ENCODE results near the gene C19orf53.
A peak's percentile ranks its signal among the peaks of the same experiment; 100 is the strongest.
"Not testable (repeated sequence)": the region's sequence is repeated elsewhere in the genome, so short reads cannot be mapped to it uniquely, and the experiment has no call there.

C19orf53 gene

DNA sequence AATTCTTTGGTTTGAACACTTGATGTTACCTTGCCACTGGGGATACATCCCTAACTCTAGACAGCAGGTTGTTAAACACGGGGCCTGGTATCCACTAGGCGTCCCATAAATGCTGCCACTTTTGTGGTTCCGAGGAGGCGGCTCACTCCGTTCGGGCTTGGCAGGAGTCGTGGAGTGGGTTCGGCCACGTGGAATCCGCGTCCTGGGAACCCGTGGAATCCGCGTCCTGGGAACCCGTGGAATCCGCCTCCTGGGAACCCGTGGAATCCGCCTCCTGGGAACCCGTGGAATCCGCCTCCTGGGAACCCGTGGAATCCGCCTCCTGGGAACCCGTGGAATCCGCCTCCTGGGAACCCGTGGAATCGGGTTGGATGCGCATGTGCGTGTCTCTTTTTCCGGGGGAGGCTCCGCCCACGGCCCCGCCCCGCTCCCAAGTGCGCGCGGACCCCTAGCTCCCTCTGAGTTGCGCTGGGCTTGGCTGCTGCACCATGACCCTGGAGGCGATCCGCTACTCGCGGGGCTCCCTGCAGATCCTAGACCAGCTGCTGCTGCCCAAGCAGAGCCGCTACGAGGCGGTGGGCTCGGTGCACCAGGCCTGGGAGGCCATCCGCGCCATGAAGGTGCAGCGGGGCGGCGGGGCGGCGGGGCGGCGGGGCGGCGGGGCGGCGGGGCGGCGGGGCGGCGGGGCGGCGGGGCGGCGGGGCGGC, 10.0 kb upstream of the C19orf53 start, which contains the start of gene MRI1:
Gene MRI1 (plus strand): TSS at position 422 of the 707 bp plus-strand sequence. CDS start 67 bp downstream, at position 489.
- DNase-seq = no peak

DNA sequence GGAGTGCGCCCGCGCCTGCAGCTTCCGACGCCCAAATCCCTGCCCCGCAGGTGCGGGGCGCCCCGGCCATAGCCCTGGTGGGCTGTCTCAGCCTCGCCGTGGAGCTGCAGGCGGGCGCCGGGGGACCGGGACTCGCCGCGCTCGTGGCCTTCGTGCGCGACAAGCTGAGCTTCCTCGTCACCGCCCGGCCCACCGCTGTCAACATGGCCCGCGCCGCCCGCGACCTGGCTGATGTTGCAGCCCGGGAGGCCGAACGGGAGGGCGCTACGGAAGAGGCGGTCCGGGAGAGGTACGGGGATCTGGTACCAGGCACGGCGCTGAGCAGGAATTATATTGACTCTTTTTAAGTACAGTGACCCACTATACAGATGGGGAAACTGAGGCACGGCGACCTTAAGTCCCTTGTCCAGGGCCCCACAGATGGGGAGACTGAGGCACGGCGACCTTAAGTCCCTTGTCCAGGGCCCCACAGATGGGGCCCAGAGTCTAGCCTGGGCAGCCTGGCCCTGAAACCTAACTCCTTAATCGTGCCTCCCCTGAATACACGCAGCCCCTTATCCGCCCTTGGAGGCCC, 9.3 kb upstream of the C19orf53 start:
- DNase-seq = no peak

DNA sequence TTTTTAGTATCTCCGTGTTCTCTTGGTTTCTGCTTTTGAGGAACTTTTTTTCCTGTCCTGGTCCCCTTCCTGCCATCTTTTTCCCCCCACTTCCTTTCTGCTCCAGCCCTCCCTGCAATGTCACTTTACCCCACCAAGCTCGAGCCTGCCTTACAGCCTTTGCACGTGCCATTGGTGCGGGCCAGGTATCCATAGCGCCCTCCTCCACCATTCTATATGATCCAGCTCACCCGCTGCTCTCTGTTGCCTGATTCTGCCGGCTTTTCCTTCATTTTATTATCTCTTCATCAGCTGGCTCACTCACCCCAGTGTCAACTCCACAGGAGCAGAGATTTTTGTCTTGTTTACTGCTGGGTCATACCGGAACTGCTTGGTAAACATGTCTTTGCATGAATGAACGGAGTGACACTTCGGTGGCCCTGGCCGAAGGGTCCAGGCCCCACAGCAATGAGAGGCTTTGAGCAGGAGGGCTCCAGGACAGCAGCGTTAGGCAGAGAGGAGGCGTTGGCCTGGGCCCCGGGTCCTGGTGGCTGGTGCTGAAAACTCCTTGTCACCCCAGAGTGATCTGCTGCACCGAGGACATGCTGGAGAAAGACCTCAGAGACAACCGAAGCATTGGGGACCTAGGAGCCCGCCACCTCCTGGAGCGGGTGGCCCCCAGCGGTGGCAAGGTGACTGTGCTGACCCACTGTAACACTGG, 8.7 kb upstream of the C19orf53 start:
- no peak for DNase-seq

DNA sequence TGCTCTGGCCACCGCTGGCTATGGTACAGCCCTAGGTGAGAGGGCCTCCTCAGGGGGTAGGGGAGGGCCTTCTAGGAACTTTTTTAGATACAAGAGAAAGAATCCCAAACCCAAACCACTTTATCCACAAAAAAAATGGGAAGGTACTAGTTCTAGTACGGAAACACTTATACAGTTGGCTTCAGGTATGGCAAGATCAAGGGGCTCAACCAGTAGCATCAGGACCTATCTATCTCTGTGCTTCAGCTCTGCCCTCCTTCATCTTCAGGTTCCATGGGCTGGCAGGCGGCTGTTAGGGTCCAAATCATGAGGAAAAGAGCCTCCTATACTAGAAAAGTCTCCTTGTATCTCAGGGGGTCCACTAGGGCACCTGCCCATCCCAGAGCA, 8.2 kb upstream of the C19orf53 start:
- DNase-seq = no peak

DNA sequence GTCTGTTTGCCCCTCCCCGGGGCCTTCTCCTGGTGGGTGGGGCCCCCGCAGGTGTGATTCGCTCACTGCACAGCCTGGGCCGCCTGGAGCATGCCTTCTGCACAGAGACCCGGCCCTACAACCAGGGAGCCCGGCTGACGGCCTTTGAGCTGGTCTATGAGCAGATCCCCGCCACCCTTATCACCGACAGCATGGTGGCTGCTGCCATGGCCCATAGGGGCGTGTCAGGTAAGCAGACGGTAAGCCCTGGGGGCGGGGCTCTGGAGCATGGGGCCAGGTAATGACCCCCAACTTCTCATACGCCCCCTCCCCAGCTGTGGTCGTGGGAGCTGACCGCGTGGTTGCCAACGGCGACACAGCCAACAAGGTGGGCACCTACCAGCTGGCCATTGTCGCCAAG, 5.7 kb upstream of the C19orf53 start:
- no peak for DNase-seq

DNA sequence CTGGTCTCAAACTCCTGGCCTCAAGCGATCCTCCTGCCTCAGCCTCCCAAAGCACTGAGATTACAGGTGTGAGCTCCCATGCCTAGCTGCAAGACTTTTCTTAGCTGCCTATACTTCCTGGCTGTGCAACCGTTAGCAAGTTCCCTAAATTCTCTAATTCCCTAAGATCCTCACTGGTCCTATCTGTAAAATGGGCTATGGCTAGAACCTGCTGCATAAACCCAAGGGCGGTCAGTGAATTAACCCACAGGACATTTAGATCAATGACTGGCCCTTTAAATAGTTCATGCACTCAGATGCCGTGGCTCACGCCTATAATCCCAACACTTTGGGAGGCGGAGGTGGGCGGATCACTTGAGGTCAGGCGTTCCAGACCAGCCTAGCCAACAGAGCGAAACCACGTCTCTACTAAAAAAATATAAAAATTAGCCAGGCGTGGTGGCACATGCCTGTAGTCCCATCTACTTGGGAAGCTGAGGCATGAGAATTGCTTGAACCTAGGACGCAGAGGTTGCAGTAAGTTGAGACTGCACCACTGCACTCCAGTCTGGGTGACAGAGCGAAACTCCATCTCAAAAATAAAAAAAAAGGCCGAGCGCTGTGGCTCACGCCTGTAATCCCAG, 4.1 kb upstream of the C19orf53 start:
- no peak for DNase-seq

DNA sequence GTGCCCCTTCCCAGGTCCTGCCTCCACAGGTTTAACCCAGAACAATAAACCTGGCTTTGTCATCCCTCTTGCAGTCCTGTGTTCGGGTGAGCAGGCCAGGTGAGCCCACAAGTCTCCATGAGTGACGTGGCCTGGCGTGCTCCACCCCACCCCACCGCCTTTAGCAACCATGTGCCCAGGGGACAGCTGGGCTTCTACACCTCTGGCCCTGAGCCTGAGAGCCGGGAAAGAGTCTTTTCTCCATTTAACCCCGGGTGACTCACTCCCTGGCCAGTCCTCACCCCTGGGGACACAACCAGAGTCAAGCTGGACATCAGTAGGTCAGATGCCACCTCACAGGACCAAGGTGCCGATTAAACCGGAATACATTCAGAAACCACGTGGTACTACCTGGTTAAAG, 4.1 kb downstream of the C19orf53 start:
- DNase-seq = no peak

DNA sequence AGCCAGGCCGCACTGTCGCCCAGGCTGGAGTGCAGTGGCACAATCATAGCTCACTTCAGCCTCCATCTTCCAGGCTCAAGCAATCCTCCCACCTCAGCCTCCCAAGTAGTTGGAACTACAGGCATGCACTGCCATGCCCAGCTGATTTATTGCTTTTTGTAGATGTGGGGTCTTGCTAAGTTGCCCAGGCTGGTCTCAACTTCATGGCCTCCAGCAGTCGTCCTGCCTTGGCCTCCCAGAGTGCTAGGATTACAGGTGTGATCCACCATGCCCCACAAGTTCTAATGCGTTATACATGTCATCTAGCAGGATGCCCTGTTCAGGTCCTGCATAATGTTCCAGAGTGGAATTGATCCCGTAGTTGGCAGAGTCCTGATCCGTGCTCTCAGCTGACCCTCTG, 4.6 kb downstream of the C19orf53 start:
- DNase-seq = no peak

DNA sequence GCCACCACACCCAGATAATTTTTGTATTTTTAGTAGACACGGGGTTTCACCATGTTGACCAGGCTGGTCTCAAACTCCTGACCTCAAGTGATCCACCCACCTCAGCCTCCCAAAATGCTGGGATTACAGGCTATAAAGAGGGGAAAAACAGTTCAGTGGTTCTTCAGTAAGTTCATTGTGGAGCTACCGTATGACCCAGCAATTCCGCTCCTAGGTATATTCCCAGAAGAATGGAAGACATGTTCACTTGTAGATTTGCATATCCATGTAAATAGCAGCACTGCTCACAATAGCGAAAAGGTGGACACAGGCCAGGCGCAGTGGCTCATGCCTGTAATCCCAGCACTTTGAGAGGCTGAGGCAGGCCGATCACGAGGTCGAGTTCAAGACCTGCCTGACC, 5.5 kb downstream of the C19orf53 start:
- DNase-seq = not testable (repeated sequence)

DNA sequence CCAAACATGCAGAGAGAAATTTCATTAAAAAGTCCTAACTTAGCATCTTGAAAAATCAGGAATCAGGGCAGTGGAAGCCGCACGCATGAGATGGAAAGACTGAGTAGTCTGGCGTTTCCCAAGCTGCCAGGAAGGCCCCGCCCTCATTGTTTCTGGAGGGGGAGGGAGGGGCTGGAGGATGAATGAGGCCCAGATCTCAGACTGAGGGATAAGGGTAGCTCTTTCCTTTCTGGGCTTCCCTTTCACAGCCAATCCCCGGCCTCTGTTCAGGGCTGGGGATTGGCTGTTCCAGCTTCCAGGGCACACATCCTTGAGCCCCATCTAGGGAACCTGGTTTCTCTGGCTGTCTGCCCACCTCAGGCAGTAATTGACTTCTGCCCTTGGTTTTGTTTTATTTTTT, 7.3 kb downstream of the C19orf53 start:
- DNase-seq = peak; percentile 33

DNA sequence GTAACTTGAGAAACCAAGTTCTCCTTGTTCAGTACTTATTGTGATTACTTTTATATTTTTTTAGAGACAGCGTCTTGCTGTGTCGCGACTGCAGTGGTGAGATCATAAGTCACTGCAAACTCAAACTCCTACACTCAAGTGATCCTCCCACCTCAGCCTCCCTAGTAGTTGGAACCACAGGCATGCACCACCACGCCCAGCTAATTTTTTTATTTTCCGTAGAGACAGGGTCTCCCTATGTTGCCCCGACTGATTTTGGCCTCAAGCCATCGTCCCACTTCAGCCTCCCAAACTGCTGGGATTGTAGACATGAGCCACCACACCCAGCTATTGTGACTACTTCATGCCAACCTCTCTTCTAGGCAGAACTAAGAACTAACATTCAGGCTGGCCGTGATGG, 8.3 kb downstream of the C19orf53 start:
- DNase-seq = no peak

DNA sequence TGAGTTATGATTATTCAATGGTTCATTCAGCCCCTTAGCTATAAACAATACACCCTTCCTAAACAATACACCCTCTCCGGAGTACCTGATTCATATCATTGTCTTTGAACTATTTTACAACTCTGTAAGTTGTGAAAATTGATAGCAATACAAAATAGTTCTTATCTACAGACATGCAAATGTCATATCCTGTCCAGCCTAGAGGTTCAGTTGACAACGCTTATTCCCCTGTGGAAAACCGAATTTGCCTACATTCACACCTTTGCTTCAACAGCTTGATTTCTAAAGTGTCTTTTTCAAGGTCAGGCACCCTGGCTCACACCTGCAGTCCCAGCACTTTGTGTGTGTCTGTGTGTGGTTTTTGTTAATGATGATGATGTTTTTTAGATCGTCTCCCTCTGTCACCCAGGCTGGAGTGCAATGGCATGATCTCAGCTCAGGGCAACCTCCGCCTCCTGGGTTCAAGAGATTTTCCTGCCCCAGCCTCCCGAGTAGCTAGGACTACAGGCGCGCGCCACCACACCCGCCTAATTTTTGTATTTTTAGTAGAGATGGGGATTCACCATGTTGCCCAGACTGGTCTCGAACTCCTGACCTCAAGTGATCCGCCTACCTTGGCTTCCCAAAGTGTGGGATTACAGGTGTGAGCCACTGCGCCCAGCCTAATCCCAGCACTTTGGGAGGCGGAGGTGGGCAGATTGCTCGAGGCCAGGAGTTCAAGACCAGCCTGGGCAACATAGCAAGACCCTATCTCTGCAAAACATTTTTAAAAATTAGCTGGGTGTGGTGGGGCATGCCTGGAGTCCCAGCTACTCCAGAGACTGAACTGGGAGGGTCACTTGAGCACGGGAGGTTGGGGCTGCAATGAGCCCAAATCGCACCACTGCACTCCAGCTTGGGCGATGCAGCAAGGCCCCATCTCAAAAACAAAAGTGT, 9.6 kb downstream of the C19orf53 start:
- no peak for DNase-seq

DNA sequence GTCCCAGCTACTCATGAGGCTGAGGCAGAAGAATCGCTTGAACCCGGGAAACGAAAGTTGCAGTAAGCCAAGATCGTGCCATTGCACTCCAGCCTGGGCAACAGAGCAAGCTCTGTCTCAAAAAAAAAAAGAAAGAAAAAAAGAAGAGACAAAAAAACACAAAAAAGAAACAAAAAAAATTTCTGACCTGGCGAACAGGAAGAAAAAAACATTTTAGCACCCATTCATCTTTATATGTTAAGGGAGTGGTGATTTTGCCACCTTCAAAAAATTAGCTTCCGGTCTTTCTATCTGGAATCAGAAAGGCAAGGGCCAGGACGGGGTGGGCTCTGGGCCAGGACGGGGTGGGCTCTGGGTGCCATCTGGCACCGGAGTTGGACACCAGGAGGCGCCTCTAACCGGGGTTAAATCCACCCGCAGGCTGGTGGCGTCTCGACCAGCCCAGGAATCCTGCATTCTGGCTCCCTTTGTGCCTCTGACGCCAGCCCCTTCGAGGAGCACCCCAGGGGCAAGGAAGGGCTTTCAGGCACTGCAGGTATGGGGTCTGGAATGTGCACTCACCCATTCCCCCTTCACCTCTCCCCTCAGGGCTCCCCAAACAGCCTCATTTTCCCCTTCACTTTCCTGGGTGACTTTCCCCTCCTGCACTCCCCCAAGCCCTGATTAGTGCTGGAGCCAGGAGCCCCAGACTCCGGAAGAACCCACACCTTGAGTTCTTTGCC, 10.6 kb downstream of the C19orf53 start:
- no peak for DNase-seq

DNA sequence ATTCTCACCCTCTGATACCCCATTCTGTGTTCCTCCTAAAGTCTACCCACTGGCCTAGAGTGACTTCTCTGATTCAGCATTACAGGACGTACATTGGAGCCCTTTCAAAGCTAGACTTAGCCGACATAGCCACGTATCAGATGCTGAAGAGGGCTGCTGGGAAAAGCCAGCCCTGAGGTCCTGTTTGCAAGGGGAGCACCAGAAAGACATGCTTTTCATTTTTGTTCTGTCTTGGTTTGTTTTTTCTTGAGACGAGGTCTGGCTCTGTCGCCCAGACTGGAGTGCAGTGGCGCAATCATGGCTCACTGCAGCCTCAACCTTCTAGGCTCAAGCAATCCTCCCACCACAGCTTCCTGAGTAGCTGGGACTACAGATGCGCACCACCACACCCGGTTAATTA, 14.7 kb downstream of the C19orf53 start:
- no peak for DNase-seq

DNA sequence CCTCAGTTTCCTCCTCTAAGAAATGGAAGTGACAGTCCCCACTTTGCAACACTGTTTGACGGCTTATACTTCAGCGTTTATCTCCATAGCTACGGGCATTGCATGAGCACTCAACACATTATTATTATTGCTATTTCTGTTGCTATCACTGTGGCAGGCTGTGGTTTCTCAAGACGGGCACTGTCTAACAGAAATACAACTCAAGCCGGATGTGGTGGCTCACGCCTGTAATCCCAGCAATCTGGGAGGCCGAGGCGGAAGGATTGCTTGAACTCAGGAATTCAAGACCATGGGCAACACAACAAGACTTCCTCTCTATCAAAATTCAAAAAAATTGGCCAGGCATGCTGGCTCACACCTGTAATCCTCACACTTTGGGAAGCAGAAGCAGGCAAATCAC, 16.1 kb downstream of the C19orf53 start:
- DNase-seq = no peak

DNA sequence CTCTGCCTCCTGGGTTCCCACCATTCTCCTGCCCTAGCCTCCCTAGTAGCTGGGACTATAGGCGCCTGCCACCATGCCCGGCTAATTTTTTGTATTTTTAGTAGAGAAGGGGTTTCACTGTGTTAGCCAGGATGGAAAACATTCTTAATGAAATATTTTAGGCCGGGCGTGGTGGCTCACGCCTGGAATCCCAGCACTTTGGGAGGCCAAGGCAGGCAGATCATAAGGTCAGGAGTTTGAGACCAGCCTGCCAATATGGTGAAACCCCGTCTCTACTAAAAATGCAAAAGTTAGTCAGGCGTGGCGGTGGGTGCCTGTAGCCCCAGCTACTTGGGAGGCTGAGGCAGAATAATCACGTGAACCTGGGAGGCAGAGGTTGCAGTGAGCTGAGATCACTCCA, 19.1 kb downstream of the C19orf53 start:
- DNase-seq = not testable (repeated sequence)

DNA sequence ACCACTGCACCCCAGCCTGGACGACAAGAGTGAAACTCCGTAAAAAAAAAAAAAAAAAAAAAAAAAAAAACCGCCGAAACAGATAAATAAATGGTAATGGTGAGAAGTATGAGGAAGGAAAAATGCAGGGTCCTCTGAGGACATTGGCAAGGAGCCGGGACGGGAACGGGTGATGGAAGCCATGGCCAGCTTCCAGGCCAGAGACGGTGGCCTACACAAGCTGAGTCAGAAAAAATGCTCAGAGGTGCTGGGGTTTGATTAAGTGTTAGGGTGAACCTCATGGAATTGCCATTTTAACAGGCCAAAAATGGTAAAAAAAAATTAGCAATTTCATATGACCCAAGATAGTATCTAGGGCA, 20.1 kb downstream of the C19orf53 start:
- DNase-seq = peak; percentile 23

DNA sequence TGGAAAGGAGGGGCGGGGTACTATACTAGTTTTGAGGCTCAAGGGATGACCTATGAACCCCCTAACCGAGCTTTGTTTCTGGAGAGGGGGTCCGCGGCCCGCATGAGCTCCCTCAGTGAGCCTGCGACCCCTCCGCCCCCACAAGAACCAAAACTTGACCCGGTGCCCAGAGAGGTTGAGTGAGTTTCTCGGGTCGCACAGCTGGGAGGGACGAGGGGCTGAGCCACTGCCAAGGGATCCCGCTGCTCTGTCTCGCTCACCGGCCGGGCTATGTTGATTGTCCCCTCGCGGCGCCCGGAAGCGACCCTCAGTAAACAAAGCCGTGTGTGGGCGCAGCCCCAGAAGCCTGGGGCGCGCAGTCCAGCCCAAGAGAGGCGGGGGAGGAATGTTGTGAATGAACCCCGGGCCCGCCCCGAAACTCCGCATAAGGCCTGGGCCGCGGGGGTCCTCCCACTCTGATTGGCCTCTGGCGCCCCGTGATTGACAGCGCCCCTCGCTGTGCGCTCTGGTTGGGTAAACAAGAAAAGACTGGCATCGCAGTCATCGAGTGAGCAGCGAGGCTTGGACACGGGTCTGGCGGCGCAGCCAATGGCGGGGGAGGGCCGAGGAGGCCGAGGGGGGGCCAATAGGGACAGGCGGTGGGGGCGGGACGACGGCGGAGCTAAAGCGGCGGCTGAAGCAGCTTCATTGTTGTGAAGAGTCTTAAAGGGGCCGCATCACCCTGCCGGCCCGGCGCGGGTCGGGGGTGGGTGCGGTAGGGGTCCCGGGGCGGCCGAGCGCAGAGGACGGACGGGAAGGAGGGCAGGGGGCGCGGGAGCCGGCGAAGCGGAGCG, 20.7 kb downstream of the C19orf53 start, which contains the start of gene ZSWIM4:
Gene ZSWIM4 (plus strand): TSS at position 687 of the 833 bp plus-strand sequence. CDS start 206 bp downstream, outside the sequence.
- DNase-seq = peak; percentile 93

DNA sequence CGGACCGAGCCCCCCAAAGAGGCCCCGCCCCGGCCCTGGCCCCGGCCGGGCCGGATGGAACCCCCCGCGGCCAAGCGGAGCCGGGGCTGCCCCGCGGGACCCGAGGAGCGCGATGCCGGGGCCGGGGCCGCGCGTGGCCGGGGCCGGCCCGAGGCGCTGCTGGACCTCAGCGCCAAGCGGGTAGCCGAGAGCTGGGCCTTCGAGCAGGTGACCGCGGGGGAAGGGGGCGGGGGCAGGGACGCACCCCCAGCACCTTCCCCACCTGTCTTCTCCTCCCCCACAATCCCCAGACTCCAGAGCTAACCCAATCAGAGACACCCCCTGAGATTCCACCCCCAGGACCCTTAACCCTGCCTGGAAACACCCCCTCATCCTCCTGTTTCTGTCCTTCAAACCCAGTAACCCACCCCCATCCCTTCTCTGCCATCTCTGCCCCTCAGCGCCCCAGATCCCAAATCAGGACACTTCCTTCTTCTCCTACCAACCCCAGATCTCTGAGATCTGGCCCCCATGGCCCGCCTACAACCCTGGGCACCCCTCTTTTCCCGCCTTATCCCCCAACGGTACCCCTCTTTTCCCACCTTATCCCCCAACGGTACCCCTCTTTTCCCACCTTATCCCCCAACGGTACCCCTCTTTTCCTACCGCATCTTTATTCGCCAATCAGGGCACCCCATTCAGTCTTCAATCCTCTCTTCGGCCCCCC, 21.5 kb downstream of the C19orf53 start:
- DNase-seq = no peak

Measured in GOT3 (cell line).